Hepatocyte (in vitro differentiated cells): ENCODE data around the gene KANTR. TPM values are rescaled to one million over a fixed set of nuclear protein-coding genes. Genes with fewer than 3 reads are reported as not detected.

Experiments used
- DNase-seq: peaks from one replicate; pipeline ENCODE4 v3.0.0-alpha.2; 2016; ENCODE audit warnings: low spot score
- H2AFZ ChIP-seq: fragments of 200-600 bp; sonication (generic); 2 replicates; pipeline ENCODE4 v1.6.0; 2016; ENCODE audit warnings: antibody characterized with exemption, mild to moderate bottlenecking
- H3K27ac ChIP-seq: fragments of 200-600 bp; sonication (generic); 2 replicates; pipeline ENCODE4 v1.5.1; 2016; ENCODE audit warnings: mild to moderate bottlenecking
- H3K27me3 ChIP-seq: fragments of 200-600 bp; sonication (generic); 2 replicates; pipeline ENCODE4 v1.6.1; 2016
- H3K36me3 ChIP-seq: fragments of 200-600 bp; sonication (generic); replicated peaks from 2 replicates; pipeline ENCODE4 v1.5.1; 2016; ENCODE audit warnings: low read depth; ENCODE audit not compliant: insufficient read depth
- H3K4me1 ChIP-seq: fragments of 200-600 bp; sonication (generic); 2 replicates; pipeline ENCODE4 v1.5.1; 2016; ENCODE audit warnings: mild to moderate bottlenecking, moderate library complexity; ENCODE audit not compliant: insufficient read depth
- H3K4me2 ChIP-seq: fragments of 200-600 bp; sonication (generic); 2 replicates; pipeline ENCODE4 v1.6.0; 2016
- H3K4me3 ChIP-seq: fragments of 200-600 bp; sonication (generic); 2 replicates; pipeline ENCODE4 v1.5.1; 2016; ENCODE audit warnings: mild to moderate bottlenecking
- H3K79me2 ChIP-seq: fragments of 200-600 bp; sonication (generic); 2 replicates; pipeline ENCODE4 v1.6.0; 2017; ENCODE audit warnings: mild to moderate bottlenecking
- H3K9me2 ChIP-seq: fragments of 200-600 bp; sonication (generic); replicated peaks from 2 replicates; pipeline ENCODE4 v1.6.0; 2017; ENCODE audit warnings: mild to moderate bottlenecking; ENCODE audit not compliant: insufficient read depth
- H3K9me3 ChIP-seq: fragments of 200-600 bp; sonication (generic); 2 replicates; pipeline ENCODE4 v1.5.1; 2016; ENCODE audit warnings: low read depth, mild to moderate bottlenecking
- H4K20me1 ChIP-seq: fragments of 200-600 bp; sonication (generic); 2 replicates; pipeline ENCODE4 v1.6.0; 2016; ENCODE audit warnings: mild to moderate bottlenecking; ENCODE audit not compliant: insufficient read depth, poor library complexity, severe bottlenecking
- EZH2 ChIP-seq: fragments of 200-600 bp; sonication (generic); IDR thresholded peaks from 2 replicates; pipeline ENCODE4 v1.6.1; 2016; ENCODE audit warnings: antibody characterized with exemption, mild to moderate bottlenecking, borderline replicate concordance
- EZH2phosphoT487 ChIP-seq: fragments of 200-600 bp; sonication (generic); IDR thresholded peaks from one replicate; pipeline ENCODE4 v1.6.1; 2018; ENCODE audit warnings: antibody characterized with exemption, mild to moderate bottlenecking, low read depth, moderate library complexity; ENCODE audit not compliant: unreplicated experiment, severe bottlenecking
- WGBS: methylation state at CpG from one replicate; pipeline ENCODE4 v1.1.6; 2016; ENCODE audit warnings: low lambda C conversion rate; ENCODE audit errors: missing lambda C conversion rate; 5-methylcytosine and 5-hydroxymethylcytosine counted together
- polyA plus RNA-seq: library from polyadenylated mRNA; unstranded; fragments of >200 nt; fragmentation: Nextera tagmentation; extraction: Ambion mirVana; gene quantifications from 2 replicates; pipeline ENCODE4 v1.2.1, GENCODE V29; 2016
- total RNA-seq: library from RNA; depleted of rRNA; stranded (reverse); fragments of >200 nt; gene quantifications from 2 replicates; pipeline ENCODE4 v1.2.3, GENCODE V29; 2014
- TF ChIP-seq, protein P1 (sequence below): fragments of 200-600 bp; sonication (generic); IDR thresholded peaks from 2 replicates; pipeline ENCODE4 v1.5.1; 2016; ENCODE audit warnings: antibody characterized with exemption, mild to moderate bottlenecking; ENCODE audit not compliant: poor library complexity

The KANTR gene
- total and polyA plus RNA-seq, 2 experiments from 2014 or later, result 4.0 to 12.5 TPM

DNA sequence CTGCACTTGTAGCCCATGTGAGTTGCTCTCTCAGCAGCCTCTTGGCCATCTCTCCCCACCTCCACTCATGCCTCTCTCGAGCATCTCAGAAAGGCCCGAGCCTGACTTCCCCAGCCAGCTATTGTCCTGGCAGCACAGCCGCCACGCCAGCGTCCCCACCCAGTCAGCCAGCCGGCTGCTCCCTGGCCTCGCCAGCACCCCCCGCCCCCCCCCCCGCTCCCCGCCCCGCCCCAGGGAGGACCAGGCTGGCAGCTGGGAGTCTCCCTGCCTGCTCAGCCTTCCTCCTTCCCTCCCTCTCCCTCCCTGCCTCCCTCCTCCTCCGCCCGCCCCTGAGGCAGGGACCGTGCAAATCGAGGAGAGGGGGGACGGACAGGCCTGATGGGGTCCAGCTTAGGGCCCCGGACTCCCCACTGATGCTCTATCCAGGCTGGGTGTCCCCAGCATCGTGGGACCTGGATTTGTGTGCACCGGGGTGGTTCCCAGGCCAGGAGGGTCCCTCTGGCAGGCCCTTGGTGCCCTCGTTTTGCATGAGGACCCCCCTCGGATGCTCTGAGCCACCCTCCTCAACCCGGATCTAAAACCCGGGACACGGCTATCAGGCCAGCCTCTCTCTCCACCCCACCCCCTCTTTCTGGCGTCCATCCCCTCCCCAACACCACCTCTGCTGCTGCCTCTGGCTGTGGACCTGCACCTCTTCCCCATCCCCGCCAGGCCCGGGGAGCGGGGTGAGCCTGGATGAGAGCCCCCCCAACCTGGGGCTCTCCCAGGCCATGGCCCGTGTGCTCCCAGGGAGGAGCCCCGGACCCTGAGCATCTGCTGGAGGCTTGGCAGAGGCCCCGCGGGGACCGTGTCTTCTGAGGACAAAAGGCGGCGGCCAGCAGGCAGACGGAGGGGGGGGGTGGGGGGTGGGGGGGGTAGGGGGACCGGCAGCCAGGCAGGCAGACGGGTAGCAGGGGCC lies 45.5 kb upstream of the KANTR start, which contains the start of gene GPR173:
TSS of gene GPR173 (plus strand) at position 621 of the 958 bp plus-strand sequence. CDS start 27,833 bp downstream, outside the sequence.
- 44% methylated on average over 13 of the region's 38 CpGs for WGBS
- peak within 1 kb of the TSS; percentile 74 for H3K4me2 ChIP-seq
- DNase-seq, result peak; percentile 52

DNA sequence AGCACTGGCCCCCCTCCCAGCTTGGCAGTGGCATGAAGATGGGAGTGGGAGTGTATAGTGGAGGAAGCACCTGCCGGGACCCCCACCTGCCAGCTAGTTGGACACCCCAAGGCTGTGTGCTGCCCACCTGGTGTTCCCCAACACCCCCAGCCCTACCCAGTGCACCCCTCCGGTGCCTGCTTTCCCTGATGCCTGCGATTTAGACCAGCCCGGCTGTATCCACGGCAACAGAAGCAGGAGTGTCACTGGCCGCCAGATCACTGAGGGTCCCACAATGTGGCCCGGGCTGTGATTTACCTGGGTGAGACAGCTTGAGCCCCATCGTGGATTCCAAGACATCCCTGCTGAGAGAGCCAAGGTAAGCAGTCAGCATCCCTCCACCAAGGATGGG lies 44.8 kb upstream of the KANTR start:
- no peak overlapping the region for H3K27ac ChIP-seq
- TF ChIP-seq EZH2 (no peak), EZH2phosphoT487 (no peak)
- TF ChIP-seq, protein P1, sequence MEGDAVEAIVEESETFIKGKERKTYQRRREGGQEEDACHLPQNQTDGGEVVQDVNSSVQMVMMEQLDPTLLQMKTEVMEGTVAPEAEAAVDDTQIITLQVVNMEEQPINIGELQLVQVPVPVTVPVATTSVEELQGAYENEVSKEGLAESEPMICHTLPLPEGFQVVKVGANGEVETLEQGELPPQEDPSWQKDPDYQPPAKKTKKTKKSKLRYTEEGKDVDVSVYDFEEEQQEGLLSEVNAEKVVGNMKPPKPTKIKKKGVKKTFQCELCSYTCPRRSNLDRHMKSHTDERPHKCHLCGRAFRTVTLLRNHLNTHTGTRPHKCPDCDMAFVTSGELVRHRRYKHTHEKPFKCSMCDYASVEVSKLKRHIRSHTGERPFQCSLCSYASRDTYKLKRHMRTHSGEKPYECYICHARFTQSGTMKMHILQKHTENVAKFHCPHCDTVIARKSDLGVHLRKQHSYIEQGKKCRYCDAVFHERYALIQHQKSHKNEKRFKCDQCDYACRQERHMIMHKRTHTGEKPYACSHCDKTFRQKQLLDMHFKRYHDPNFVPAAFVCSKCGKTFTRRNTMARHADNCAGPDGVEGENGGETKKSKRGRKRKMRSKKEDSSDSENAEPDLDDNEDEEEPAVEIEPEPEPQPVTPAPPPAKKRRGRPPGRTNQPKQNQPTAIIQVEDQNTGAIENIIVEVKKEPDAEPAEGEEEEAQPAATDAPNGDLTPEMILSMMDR, result no peak
- no peaks in the 10 kb centered on the region for H3K27me3 ChIP-seq
- H3K4me2 ChIP-seq, result peak overlapping the region; percentile 74
- no peak for DNase-seq
- H3K36me3 ChIP-seq, result no peaks in the 10 kb centered on the region
- no peaks in the 10 kb centered on the region for H3K9me3 ChIP-seq
- peaks cover 7% of the 10 kb centered on the region for H3K79me2 ChIP-seq
- H3K4me3 ChIP-seq, result no peak overlapping the region
- no peak overlapping the region for H2AFZ ChIP-seq
- no peaks in the 10 kb centered on the region for H3K4me1 ChIP-seq
- 62% methylated on average over 7 of the region's 8 CpGs for WGBS
- H3K9me2 ChIP-seq, result no peaks in the 10 kb centered on the region
- no peaks in the 10 kb centered on the region for H4K20me1 ChIP-seq

More for the DNA sequence above, 45.5 kb upstream of the KANTR start, which contains the start of gene GPR173:
- Histone ChIP-seq H3K36me3 (no peaks in the 10 kb centered on the region), H4K20me1 (no peaks in the 10 kb centered on the region), H3K27ac (peak within 1 kb of the TSS; percentile 75), H3K27me3 (no peaks in the 10 kb centered on the region), H3K4me3 (peak within 1 kb of the TSS; percentile 23), H3K79me2 (peaks cover 7% of the 10 kb centered on the region), H2AFZ (peak within 1 kb of the TSS; percentile 66), H3K4me1 (no peaks in the 10 kb centered on the region), H3K9me2 (no peaks in the 10 kb centered on the region), H3K9me3 (no peaks in the 10 kb centered on the region)
- TF ChIP-seq EZH2, result no peak
- TF ChIP-seq, protein P1, result no peak
- no peak for TF ChIP-seq EZH2phosphoT487

GRCh38 chrX:53050841-53051240 lies 43.1 kb upstream of the KANTR start:
- H3K4me1 ChIP-seq, result no peaks in the 10 kb centered on the region
- no peaks in the 10 kb centered on the region for H3K9me2 ChIP-seq
- H2AFZ ChIP-seq, result no peak overlapping the region
- no peak for DNase-seq
- no peaks in the 10 kb centered on the region for H3K9me3 ChIP-seq
- no peak overlapping the region for H3K4me3 ChIP-seq
- no peak overlapping the region for H3K27ac ChIP-seq
- no peaks in the 10 kb centered on the region for H3K36me3 ChIP-seq
- no peaks in the 10 kb centered on the region for H3K27me3 ChIP-seq
- no peak overlapping the region for H3K4me2 ChIP-seq
- H3K79me2 ChIP-seq, result peaks cover 7% of the 10 kb centered on the region
- no peaks in the 10 kb centered on the region for H4K20me1 ChIP-seq
- TF ChIP-seq EZH2phosphoT487, result no peak
- no peak for TF ChIP-seq EZH2
- TF ChIP-seq, protein P1, result no peak
- 80% methylated on average over 6 of the region's 6 CpGs for WGBS
